Coronary artery (tissue), 2 donors: ENCODE measurements around the gene ATG16L2.
A peak's percentile ranks its signal among the peaks of the same experiment; 100 is the strongest.

ENCODE experiments used
- DNase-seq: peaks from one replicate; pipeline ENCODE4 v3.0.0-alpha.2; 2017; ENCODE audit warnings: low spot score
- H3K27ac ChIP-seq, 2 donors: fragments of 200-600 bp; sonication (generic); one replicate each; pipeline ENCODE4 v1.5.1; 2016 to 2019
- H3K4me3 ChIP-seq: fragments of 200-600 bp; sonication (generic); 2 replicates; pipeline ENCODE4 v1.5.1; 2016; ENCODE audit warnings: mild to moderate bottlenecking, moderate library complexity
- CTCF ChIP-seq: fragments of 200-600 bp; sonication (generic); IDR thresholded peaks from one replicate; pipeline ENCODE4 v1.5.1; 2019; ENCODE audit warnings: antibody characterized with exemption

ATG16L2 gene

GRCh38 chr11:72841397-72841796 is 27.2 kb downstream of the ATG16L2 start:
- H3K4me3 ChIP-seq: no peak overlapping the region
- TF ChIP-seq CTCF: no peak
- DNase-seq: no peak
- H3K27ac ChIP-seq: no peak overlapping the region

GRCh38 chr11:72842126-72842525 is 27.9 kb downstream of the ATG16L2 start:
- Histone ChIP-seq H3K27ac (no peak overlapping the region), H3K4me3 (no peak overlapping the region)
- no peak for TF ChIP-seq CTCF
- DNase-seq: no peak

DNA sequence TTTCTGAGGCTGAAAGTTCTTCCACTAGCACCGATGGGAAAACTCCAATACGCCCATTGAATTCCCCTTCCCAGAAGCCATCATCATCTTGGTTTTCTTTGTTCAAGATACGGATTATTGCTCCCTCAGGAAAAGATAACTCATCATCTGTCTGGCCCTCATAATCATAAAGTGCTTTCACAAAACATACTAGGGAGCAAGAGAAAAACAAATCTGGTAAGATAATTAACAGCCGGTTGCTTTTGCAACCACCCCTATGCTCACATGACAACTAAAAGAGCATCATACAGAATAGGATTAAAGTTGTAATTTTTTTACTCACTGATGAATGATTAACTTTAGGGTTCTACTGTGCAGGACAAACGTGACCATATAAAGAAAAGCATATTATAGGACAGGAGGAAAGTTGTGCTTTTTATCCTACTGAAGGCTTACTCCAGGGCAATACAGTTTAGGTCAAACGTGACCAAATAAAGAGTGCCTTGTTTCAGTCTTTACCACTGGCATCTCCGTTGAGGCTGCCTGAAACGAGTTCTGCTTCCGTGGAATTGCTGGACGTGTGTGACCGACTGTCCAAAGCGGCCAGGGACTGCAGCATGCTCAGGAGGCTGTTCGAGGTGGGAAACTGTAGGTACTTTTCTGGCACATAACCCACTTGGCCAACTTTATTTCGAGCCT is 28.6 kb downstream of the ATG16L2 start:
- Histone ChIP-seq H3K27ac (no peak overlapping the region), H3K4me3 (no peak overlapping the region)
- no peak for DNase-seq
- TF ChIP-seq CTCF: no peak

DNA sequence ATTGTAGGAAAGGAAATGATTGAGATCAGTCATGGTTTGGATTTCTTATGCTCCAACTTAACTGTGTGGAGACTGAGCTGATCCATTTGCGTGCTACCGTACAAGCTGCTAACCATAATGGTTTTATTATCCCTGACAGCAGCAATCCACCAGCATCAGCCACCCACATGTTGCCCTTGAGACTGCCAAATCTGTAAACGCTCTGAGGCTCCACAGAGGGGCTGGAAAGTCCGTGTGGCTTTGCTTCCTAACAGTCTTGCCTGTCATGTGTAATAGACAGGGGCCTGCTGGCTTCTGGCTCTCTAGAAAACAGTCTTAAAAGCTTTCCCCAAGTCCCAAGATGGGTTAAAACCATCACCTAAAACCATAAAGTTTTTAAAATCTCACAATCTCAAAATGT is 30.1 kb downstream of the ATG16L2 start:
- peak overlapping the region; percentile 32 to 35 for H3K27ac ChIP-seq
- DNase-seq: no peak
- TF ChIP-seq CTCF: no peak
- H3K4me3 ChIP-seq: no peak overlapping the region

DNA sequence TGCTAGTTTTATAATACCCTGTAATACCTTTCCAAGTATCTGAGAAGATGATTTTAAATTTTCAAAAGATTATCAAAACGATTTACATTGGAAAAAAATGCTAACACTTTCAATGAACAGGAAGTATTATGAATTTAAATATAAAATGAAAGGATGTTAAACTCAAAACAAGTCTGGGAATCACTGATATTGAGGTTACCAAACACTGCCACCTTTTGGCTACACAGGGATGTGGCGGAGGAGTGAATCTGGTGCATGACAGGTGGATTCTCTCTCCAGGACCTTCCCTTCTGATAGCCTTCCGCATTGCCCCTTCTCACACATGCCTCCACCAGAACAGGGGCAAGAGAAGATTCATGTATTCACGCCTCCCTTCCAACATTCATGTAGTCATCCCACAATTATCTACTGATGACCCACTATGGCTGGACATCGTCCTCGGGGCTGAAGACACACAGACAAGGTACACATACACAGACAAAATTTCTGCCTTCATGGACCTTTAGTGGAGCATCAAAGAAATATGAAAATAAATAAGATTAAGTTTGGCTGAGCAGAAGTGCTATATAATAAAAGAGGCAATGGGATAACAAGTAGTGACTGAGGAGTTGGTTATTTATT is 34.7 kb downstream of the ATG16L2 start:
- no peak overlapping the region for H3K4me3 ChIP-seq
- H3K27ac ChIP-seq: peak overlapping the region; percentile 42 to 58
- no peak for DNase-seq
- peak; percentile 72 for TF ChIP-seq CTCF

DNA sequence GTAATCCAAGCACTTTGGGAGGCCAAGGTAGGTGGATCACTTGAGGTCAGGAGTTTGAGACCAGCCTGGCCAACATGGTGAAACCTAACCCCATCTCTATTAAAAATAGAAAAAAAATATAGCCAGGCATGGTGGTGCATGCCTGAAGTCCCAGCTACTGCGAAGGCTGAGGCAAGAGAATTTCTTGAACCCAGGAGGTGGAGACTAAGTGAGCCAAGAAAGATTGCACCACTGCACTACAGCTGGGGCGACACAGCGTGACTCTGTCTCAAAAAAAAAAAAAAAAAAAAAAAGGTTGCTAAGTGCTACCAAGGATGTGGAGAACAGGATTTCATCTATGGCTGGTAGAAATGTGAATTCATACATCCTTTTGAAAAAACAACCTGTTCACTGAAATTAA is 36.6 kb downstream of the ATG16L2 start:
- DNase-seq: no peak
- no peak for TF ChIP-seq CTCF
- H3K27ac ChIP-seq: no peak overlapping the region
- H3K4me3 ChIP-seq: no peak overlapping the region

DNA sequence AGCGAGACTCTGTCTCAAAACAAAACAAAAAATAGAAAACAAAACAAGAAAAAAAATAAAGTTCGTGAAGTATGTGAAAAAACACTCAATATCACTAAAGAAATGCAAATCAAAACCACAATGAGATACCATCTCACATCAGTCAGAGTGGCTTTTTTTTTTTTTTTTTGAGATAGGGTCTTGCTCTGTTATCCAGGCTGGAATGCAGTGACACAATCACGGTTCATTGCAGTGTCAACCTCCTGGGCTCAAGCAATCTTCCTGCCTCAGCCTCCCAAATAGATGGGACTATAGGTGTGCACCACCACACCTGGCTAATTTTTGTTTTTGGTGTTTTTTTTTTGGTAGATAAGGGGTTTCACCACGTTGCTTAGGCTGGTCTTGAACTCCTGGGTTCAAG is 37.5 kb downstream of the ATG16L2 start:
- DNase-seq: no peak
- H3K27ac ChIP-seq: peak overlapping the region in 1 of 2 donors; percentile 3
- no peak for TF ChIP-seq CTCF
- no peak overlapping the region for H3K4me3 ChIP-seq
